ENCODE measurements around the gene OPRL1.
"Not testable (repeated sequence)": the region's sequence is repeated elsewhere in the genome, so short reads cannot be mapped to it uniquely, and the experiment has no call there.

The OPRL1 gene

GRCh38 chr20:64119301-64119680, 39.4 kb downstream of the OPRL1 start:
- TF ChIP-seq CTCF (IDR thresholded peaks at IDR 0.05; ENCODE audit: insufficient read depth, low read length, missing control alignments): no peak
- ChIA-PET POLR2A (interaction anchor here (0.7 kb wide), 1 partner anchor 57 kb away, joined by 3 read pairs; no protein-coding TSS in a partner anchor), CTCF (interaction anchor here (1.0 to 4.8 kb wide), 13 partner anchors 10 to 623 kb away, joined by 3 to 69 read pairs (median 6); partner anchors contain the start of genes C20orf204, LKAAEAR1, NPBWR2 and OPRL1)
- no peak for DNase-seq (ENCODE audit: low read depth, low spot score)
- H3K4me3 ChIP-seq (ENCODE audit: low read depth, low read length): no peak overlapping the region

- CTCF ChIA-PET: interaction anchor here (0.6 to 4.8 kb wide), 26 partner anchors 10 to 624 kb away, joined by 3 to 69 read pairs (median 4); partner anchors contain the start of genes C20orf204, LKAAEAR1, NPBWR2 and OPRL1
- DNase-seq (ENCODE audit: low read depth, low spot score): no peak
- POLR2A ChIA-PET: no interaction called here
- no peak overlapping the region for H3K4me3 ChIP-seq (ENCODE audit: low read depth, low read length)
- TF ChIP-seq CTCF (IDR thresholded peaks at IDR 0.05; ENCODE audit: insufficient read depth, low read length, missing control alignments): no peak
Measured at GRCh38 chr20:64119681-64120341, 39.9 kb downstream of the OPRL1 start.

- POLR2A ChIA-PET: no interaction called here
- CTCF ChIA-PET: interaction anchor here (0.8 to 4.8 kb wide), 17 partner anchors 12 to 898 kb away, joined by 3 to 69 read pairs (median 6); partner anchors contain the start of genes C20orf204, LKAAEAR1, NPBWR2 and OPRL1
- no peak for DNase-seq (ENCODE audit: low read depth, low spot score)
- TF ChIP-seq CTCF (IDR thresholded peaks at IDR 0.05; ENCODE audit: insufficient read depth, low read length, missing control alignments): no peak
- H3K4me3 ChIP-seq (ENCODE audit: low read depth, low read length): no peak overlapping the region
Measured at GRCh38 chr20:64121586-64121985, 41.7 kb downstream of the OPRL1 start.

GRCh38 chr20:64122927-64123326, 43.0 kb downstream of the OPRL1 start:
- DNase-seq (ENCODE audit: low read depth, low spot score); H3K4me3 ChIP-seq (ENCODE audit: low read depth, low read length); POLR2A ChIA-PET: not testable (repeated sequence)
- CTCF ChIA-PET: interaction anchor here (0.9 to 4.8 kb wide), 4 partner anchors 13 to 142 kb away, joined by 3 to 69 read pairs (median 52); partner anchors contain the start of genes C20orf204, LKAAEAR1, NPBWR2 and OPRL1

- POLR2A ChIA-PET; H3K4me3 ChIP-seq (ENCODE audit: low read depth, low read length); DNase-seq (ENCODE audit: low read depth, low spot score): not testable (repeated sequence)
- CTCF ChIA-PET: interaction anchor here (4.6 to 4.8 kb wide), 2 partner anchors 14 to 42 kb away, joined by 51 to 52 read pairs; partner anchors contain the start of genes LKAAEAR1, NPBWR2, OPRL1 and RGS19
Measured at GRCh38 chr20:64123517-64123916, 43.6 kb downstream of the OPRL1 start.

GRCh38 chr20:64129146-64129782, 49.4 kb downstream of the OPRL1 start:
- ChIA-PET POLR2A (no interaction called here), CTCF (no interaction called here)
- H3K4me3 ChIP-seq (ENCODE audit: low read depth, low read length): no peak overlapping the region
- no peak for DNase-seq (ENCODE audit: low read depth, low spot score)
- TF ChIP-seq CTCF (IDR thresholded peaks at IDR 0.05; ENCODE audit: insufficient read depth, low read length, missing control alignments): no peak

GRCh38 chr20:64130271-64130670, 50.4 kb downstream of the OPRL1 start:
- ChIA-PET CTCF (no interaction called here), POLR2A (no interaction called here)
- no peak for TF ChIP-seq CTCF (IDR thresholded peaks at IDR 0.05; ENCODE audit: insufficient read depth, low read length, missing control alignments)
- H3K4me3 ChIP-seq (ENCODE audit: low read depth, low read length): no peak overlapping the region
- no peak for DNase-seq (ENCODE audit: low read depth, low spot score)
